Panc1 (cell line): ENCODE results near the gene PTEN.

Experiments used
- CTCF ChIP-seq: fragments of 450-650 bp; IDR thresholded peaks from 2 replicates; pipeline ENCODE4 v1.5.1; 2017; ENCODE audit warnings: mild to moderate bottlenecking
- POLR2AphosphoS5 ChIP-seq: IDR thresholded peaks from 2 replicates; pipeline ENCODE4 v1.6.1; 2012; ENCODE audit warnings: mild to moderate bottlenecking, low read depth, low read length, moderate library complexity
- REST ChIP-seq, 2 experiments: IDR thresholded peaks; 2 replicates each; pipeline ENCODE4 v1.6.1; 2011 to 2012; ENCODE audit warnings: low read depth in 2 of 2, control low read depth in 1 of 2, low read length in 1 of 2, mild to moderate bottlenecking in 1 of 2, moderate library complexity in 1 of 2; ENCODE audit not compliant: insufficient read depth in 1 of 2
- SIN3A ChIP-seq: IDR thresholded peaks from 2 replicates; pipeline ENCODE4 v1.6.1; 2012; ENCODE audit warnings: low read depth, mild to moderate bottlenecking, low read length, moderate library complexity, borderline replicate concordance; ENCODE audit not compliant: insufficient read depth

DNA sequence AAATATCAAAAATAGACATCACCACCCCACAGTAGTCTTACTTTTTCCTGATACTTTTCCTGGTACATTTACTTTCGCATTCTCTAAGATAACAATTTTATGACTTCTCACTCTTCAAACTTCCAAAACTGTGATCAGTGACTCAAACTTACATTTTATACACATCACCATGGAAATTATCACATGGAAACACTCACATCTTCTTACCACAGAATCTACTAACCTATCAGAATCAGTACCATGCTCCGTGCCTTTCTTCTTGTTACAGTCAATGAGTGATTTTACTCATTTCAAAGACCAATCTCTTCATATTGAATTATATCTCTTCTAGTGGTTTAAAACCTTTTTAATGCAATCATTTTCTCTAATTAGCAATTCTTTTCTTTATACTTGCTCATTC is 120.3 kb downstream of the PTEN start:
- TF ChIP-seq CTCF (no peak), POLR2AphosphoS5 (no peak), REST (IDR thresholded peaks at IDR 0.05; ENCODE audit: insufficient read depth in 1 of 2, low read depth in 2 of 2, low read length in 1 of 2) (no peak), SIN3A (no peak)
